Keratinocyte (primary cell): ENCODE measurements around the gene COL6A2.

Experiments used
- CTCF ChIP-seq, 3 experiments: IDR thresholded peaks in 1 of 3; conservative IDR thresholded peaks in 1 of 3; optimal IDR thresholded peaks in 1 of 3; 2 replicates in 2 of 3; 3 replicates in 1 of 3; pipeline versions ENCODE3 to v1.5.1; 2011; ENCODE audit warnings: low read length in 3 of 3, mild to moderate bottlenecking in 3 of 3, moderate library complexity in 2 of 3, control low read depth in 1 of 3, inconsistent platforms in 1 of 3; ENCODE audit not compliant: insufficient read depth in 2 of 3; ENCODE audit errors: extremely low read depth in 1 of 3
- EZH2 ChIP-seq: IDR thresholded peaks from one replicate; pipeline ENCODE4 v1.6.1; 2012; ENCODE audit warnings: inconsistent platforms, mild to moderate bottlenecking, low read length, moderate library complexity

GRCh38 chr21:46144464-46145070 lies 46.7 kb downstream of the COL6A2 start:
- TF ChIP-seq CTCF (optimal IDR thresholded peaks at IDR 0.05 in 1 of 3, IDR thresholded peaks at IDR 0.05 in 1 of 3, conservative IDR thresholded peaks at IDR 0.05 in 1 of 3; ENCODE audit: extremely low read depth in 1 of 3, insufficient read depth in 2 of 3, low read length in 3 of 3) (no peak), EZH2 (no peak)
